Epidermal melanocyte (primary cell): ENCODE measurements around the gene ITPK1.

Experiments used
- DNase-seq: peaks from one replicate; pipeline ENCODE4 v3.0.0; 2011; ENCODE audit warnings: low spot score; ENCODE audit not compliant: insufficient read length

The ITPK1 gene

DNA sequence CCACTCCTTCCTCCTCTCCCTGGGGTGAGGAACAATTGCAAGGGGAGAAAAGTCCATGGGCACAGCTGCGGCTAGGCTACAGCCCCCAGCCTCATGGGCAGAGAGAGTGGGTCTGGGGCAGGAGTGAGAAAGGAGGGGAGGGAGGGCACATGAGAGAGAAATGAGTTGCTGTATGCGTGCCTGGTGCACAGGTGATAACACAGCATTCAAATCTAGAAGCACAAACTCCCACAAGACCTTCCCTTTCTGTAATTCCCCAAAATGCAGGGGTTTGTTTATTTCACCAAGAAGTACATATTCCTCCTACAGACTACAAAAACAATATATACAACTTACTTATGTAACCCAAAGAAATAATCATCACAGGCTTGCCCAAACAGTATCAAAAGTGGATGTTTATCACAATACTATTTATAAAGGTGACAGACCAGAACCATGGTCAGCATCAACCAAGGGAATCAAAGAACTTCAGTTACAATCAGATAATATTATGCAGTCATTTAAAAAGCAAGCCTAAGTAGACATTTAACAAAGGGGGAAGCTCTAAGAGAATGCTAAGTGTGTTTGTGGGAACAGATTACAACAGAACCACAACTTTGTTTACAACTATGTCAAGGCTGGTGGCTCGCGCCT is 54.2 kb downstream of the ITPK1 start:
- DNase-seq, result no peak

GRCh38 chr14:93060841-93061240 is 54.9 kb downstream of the ITPK1 start:
- no peak for DNase-seq

GRCh38 chr14:93059917-93060545 is 55.7 kb downstream of the ITPK1 start:
- DNase-seq, result no peak

- no peak for DNase-seq
Measured at GRCh38 chr14:93059260-93059659, 56.5 kb downstream of the ITPK1 start.

DNA sequence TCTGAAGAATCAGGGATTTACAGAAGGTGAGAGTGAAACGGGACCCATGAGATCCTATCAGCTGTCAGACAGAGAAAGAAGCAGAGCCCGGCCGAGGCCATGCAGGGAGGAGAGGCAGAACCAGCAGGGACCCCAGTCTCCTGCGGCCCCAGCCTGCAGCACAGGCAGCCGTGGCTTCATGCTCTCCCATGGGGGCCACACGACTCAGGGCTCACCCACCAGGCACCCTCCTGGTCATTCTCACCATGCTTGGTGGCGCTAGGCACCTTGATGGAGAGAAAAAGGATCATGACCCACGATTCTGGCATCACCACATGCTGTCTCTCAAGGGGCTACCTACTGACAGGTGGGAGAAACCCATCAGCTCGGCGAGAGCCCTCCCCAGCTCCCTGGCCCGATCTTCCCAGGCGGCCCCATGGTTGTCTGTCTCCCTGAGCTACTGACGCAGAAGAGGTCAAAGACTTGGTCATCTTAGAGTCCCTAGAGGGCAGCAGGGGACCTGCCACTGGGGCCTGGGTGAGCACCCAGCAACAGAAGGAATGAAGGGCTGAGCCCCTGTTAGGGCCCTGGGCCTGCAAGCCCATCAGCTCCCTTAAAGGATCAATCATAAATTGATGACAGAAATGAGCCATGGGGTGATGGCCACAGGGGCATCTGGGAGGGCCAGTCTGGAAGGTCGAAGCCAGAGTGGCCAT is 58.0 kb downstream of the ITPK1 start:
- no peak for DNase-seq

GRCh38 chr14:93056840-93057585 is 58.7 kb downstream of the ITPK1 start:
- no peak for DNase-seq

DNA sequence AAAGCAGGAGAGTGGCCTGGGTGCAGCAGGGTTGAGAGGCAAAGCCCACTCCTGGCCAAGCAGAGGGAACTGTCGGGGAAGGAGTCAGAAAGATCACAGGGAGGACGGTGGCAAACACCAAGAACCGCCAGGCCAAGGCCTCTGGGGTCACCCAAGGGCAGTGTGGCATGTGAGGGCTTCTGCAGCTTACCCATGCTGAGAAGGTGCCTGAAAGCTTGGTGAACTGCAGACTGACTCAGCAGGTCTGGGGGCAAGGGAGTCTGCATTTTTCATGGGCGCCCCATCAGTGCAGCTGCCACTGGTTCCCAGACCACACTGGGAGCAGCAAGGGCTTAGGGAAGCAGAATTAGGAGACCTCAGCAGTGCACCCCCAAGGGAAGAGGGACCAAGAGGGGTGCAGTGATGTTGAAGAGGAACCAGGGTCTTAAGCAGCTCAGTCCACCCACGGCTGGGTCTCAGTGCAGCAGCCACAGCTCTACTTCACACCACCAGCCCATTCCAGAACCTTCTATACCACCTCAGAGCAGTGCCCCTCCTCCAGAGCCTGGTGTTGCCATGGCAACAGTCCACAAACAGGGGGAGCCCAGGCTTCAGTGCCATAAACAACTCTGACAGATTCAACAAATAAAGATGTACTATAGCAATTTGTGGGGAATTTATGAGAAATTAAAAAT is 59.4 kb downstream of the ITPK1 start:
- DNase-seq, result no peak

DNA sequence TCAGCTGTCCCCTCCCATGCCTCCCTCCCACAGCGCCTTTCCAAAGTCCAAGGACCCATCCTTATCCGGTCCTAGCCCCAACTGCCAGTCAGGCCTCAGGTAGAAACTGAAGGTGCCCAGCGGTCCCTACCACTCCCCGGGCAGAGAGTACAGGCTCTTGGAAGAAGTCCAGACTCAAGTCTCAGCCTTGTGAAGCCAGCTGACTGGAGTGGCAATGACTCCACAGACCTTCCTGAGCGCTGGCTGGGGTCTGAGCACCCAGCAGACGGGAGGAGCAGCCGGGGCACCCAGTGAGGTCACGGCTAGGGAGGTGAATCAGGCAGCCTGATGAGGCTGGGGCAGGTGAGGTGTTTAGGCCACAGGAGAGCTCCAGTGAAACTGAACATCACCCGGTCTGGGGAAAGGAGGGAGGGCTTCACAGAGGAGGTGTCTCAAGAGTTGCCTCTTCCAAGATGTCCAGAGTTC is 60.0 kb downstream of the ITPK1 start:
- DNase-seq, result no peak

DNA sequence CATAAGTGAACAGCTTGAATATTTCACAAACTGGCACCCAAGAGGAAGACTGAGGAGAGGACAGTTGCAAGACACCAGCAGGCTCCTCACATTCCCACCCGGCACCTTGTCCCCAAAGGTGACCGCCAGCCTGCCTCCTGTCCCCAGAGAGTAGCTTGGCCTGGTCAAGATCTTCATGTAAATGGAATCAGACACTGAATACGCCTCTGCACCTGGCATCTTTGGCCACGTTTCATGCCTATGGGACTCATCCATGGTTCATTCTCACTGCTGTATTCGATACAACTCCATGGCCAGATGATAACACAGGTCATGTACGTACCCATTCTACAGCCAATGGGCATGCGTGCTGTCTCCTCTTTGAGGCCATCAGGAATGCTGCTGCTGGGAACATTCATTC is 60.8 kb downstream of the ITPK1 start:
- DNase-seq, result no peak

DNA sequence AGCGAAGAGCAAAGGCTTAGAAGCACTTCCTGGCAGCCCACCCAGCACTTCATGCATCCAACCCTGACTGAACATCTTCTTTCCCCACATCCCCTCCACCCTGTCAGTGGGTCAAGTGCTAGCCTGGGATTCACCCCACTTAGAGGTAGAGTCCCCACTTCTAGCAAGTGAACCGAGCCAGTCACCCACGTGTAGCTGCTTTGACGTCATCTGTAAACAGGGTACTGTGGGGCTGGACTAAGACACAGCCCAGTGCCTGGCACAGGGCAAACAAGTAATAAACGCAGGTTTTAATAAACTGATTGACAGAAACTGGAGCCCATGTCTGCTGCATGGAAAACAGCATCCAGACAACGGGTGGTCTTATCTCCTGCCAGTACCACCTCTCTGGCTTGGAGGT is 61.7 kb downstream of the ITPK1 start:
- no peak for DNase-seq

DNA sequence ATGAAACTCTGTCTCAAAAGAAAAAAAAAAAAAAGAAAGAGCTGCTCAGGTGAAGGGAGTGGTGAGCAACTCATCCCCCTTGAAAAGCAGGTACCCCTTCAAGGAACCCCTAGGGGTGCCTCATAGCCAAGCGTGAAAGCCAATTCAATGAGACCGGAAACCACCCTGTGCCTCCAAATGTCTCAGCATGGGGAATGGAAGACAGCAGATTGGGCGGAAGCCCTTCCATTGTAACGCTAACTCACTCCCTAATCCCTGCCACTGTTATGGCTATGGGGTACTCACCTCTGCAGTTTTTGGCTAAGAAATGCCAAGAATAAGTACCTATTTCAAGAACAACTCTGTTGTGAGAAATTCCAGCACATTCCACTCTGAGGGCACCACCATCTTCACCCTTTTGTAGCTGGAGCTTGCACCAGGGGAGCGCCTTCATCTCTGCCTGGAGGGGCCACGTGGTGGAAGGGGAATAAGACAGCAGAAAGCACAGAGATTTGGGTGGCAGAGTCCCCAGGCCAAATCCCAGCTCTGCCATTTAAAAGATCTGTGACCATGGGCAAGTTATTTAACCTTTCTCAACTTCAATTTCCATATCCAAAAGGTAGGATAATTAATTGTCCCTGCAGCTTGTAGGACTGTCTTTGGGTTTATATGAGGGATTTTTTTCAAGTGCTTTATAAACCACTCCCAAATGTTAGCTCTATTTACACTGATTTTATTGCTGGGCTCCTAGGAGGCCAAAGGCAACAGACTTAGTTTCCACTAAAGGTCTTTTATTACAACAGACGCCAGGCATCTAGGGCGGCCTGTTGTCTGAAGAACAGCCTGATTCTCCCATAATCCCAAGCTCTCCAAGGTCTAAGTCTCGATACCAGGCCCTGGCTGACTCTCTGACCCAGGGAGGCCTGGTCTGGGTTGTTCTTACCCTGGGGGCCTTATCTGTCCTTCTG is 63.9 kb downstream of the ITPK1 start:
- DNase-seq, result no peak

DNA sequence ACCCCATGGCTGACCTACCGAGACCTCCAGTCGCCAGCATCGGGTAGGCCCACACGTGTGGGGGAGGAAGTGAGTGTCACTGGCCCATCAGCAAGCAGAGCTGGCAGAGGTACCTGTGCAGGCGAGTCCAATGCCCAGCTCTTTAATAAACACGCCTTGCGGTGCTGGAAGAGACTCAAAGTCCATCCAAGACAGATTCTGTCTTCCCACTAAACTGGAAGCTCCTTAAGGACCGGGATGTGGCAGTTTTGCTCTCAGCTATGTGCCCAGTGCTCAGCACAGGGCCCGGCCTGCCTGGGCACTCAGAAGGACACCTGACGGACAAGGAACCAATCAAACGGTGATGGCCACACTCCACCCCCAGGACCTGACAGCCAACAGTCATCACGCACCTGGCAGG is 65.0 kb downstream of the ITPK1 start:
- no peak for DNase-seq

GRCh38 chr14:93049867-93050331 is 65.8 kb downstream of the ITPK1 start:
- DNase-seq, result no peak

- DNase-seq, result no peak
Measured at GRCh38 chr14:93049315-93049714, 66.4 kb downstream of the ITPK1 start.

DNA sequence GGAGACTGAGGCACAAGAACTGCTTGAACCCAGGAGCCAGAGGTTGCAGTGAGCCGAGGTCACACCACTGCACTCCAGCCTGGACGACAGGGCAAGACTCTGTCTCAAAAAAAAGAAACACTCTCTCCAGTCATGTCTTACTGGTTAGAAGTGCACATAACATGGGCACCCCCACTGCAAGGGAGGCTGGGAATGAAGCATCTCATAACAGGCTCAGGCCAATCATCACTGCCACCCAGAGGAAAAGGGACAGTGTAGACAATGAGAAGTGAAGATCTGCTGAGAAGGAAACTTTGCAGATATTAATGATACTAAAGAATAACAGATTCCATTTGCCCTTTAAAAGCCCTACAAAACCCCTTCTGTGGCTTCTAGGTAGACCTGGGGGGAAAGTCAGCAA is 66.9 kb downstream of the ITPK1 start:
- no peak for DNase-seq

DNA sequence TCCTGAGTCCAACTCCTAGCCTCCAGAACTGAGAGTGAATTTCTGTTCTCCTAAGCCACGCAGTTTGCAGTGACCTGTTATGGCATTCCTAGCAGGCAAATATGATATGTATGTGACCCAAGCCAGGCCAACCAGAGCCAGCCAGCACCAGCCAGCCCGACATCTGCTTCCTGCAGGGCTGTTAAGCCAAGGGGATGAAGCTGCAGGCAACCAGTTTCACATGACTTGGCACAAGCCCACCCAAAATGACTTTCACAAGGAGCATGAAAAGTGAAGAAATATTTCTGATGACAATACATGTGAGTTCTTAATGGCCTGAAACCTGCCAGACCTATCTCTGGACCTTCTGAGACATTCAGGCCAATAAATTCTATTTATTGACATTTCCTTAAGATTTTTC is 68.1 kb downstream of the ITPK1 start:
- no peak for DNase-seq

DNA sequence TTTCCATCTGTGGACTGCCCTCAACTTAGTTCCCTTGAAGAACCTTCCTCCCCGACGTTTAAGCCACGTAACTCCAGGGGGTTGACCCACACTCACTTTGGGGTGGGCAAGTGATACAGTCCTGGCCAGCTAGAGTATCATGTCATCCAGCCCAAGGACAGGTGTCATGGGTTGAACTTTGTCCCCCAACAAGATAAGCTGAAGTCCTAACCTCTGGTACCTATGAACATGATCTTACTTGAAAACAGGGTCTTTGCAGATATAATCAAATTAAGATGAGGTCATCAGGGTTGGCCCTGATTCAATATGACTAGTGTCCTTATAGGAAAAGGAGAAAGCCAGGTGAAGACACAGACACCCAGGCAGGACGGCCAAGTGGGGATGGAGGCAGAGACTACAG is 68.6 kb downstream of the ITPK1 start:
- no peak for DNase-seq

- no peak for DNase-seq
Measured at GRCh38 chr14:93046705-93047050, 69.0 kb downstream of the ITPK1 start.

- DNase-seq, result no peak
Measured at GRCh38 chr14:93045965-93046704, 69.6 kb downstream of the ITPK1 start.

GRCh38 chr14:93045211-93045674 is 70.5 kb downstream of the ITPK1 start:
- no peak for DNase-seq
